ENCODE data around the gene SVBP.
A peak's percentile ranks its signal among the peaks of the same experiment; 100 is the strongest.

Gene SVBP

GRCh38 chr1:42797979-42798378 is 19.2 kb downstream of the SVBP start:
- FAIRE-seq: no peak

- FAIRE-seq: no peak
Observed at GRCh38 chr1:42797414-42797813, 19.8 kb downstream of the SVBP start.

DNA sequence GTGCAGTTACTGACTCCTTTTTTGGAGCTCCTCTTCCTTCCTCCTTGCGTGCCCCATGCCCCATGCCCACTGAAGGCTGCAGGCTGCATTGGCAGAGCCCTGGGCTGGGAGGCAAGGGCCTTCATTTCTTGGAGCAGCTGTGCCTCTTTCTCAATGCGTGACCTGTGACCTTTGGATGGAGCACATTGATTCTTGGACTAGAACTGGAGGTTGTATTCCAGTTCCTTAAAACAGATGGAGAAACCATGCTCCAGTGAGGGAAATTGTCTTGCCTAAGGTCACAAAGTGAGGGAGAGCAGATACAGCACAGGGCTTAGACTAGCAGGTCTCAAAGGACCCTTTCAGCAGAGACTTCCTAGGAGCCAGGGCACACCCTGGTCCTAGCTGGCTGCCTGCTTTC is 23.4 kb downstream of the SVBP start:
- no peak for FAIRE-seq

DNA sequence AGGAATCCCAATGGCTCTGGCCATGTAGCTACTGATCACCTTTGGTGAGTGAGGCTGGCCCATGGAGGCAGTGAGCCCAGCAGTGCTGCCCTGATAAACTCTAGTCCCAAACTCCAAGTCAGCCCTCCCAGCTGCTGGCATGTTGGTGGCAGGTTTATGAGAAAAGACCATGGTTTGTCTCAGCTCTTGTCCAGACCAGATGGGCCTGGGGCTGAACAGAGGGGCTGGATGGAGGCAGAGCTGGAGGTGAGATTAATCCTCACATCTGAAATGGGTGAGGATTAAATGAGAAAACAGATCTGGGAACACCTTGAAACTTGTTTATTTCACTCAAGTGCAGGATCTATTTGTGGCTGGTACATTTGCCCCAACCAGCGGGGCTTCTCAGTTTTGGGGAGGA is 29.2 kb downstream of the SVBP start:
- no peak for FAIRE-seq

DNA sequence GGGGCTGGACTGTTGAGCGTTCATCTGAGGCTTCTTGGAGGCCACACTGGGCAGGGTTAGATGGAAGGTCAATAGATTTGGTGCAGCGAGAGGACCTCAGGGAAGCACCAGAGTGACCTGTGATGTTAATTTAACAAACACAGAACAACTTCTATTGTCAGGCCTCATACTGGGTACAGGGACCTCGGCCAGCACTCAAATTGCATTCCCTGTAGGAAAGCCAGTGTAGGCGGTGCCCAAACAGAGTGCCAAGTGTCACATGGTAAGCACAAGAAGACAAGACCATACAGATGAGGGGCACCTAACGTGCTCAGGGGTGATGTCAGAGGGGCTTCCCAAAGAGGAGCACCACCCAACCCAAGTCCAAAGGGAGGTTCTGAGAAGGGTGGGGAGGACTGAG is 31.1 kb downstream of the SVBP start:
- FAIRE-seq: no peak

GRCh38 chr1:42784946-42785693 is 32.1 kb downstream of the SVBP start, which contains the start of gene TMEM269:
TSS of gene TMEM269 (plus strand) at chr1:42784991. CDS start at chr1:42789894, 4,903 bp downstream.
- no peak for FAIRE-seq

DNA sequence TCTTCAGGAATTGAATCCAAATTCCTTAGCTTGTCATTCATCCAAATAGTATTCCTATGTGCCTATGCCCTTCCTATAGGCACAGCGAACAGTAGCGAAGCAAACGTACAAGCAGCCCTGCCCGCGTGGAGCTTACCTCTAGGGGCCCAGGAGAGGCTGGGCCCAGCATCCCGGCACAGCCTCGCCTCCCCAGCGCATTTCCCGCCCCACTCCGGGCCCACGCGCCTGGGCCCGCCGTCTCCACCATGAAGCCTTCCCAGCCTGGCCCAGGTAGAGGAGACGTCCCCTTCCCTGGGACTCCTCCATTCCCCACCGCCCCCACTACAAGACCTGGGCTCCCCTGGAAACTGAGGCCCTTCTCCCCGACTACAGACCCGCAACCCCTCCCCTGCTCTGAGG is 32.7 kb downstream of the SVBP start:
- no peak for FAIRE-seq

GRCh38 chr1:42783092-42783491 is 34.1 kb downstream of the SVBP start:
- FAIRE-seq: no peak

- FAIRE-seq: no peak
Observed at GRCh38 chr1:42780176-42780575, 37.0 kb downstream of the SVBP start.

- no peak for FAIRE-seq
Observed at GRCh38 chr1:42779725-42780124, 37.5 kb downstream of the SVBP start.

- peak; percentile 68 for FAIRE-seq
Observed at GRCh38 chr1:42777852-42778251, 39.3 kb downstream of the SVBP start.

DNA sequence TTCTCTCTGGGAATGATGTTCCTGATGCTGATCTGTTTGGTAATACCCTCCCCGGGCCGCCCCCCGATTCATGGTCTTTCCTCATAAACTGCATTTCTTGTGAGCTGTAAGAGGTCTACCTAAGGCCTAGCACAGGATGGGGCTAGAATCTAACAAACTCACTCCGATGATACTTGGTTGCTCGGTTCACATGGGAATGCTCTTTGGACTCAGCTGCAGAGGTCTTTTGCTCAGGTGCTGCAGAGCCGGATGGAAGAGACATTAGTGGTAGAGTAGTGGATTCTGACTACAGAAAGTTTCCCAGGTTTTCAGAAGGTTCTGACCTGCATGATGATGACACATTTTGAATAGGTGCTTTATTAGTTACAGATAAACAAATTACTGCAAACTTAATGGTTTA is 40.7 kb downstream of the SVBP start:
- FAIRE-seq: no peak

GRCh38 chr1:42774928-42775526 is 42.2 kb downstream of the SVBP start:
- FAIRE-seq: no peak

GRCh38 chr1:42773420-42773819 is 43.8 kb downstream of the SVBP start:
- no peak for FAIRE-seq

GRCh38 chr1:42769811-42770210 is 47.4 kb downstream of the SVBP start:
- FAIRE-seq: no peak

DNA sequence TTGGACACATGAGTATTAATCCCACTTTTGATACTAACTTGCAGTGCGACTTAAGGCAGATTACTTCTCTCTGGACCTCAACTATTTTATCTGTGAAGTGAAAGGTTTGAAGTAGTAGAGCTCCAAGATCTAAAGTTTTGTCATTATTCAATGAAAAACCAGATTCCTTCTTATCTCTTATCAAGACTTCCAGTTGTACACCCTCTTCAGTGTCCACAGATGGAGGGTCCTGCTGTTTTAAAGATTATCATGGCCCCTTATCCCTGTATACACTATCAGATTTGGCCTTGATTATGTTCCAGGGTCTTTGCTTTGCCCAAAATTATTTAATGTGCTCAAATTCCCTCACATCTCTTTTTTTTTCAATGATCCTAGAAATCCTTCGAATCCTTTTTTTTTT is 49.0 kb downstream of the SVBP start:
- FAIRE-seq: no peak

DNA sequence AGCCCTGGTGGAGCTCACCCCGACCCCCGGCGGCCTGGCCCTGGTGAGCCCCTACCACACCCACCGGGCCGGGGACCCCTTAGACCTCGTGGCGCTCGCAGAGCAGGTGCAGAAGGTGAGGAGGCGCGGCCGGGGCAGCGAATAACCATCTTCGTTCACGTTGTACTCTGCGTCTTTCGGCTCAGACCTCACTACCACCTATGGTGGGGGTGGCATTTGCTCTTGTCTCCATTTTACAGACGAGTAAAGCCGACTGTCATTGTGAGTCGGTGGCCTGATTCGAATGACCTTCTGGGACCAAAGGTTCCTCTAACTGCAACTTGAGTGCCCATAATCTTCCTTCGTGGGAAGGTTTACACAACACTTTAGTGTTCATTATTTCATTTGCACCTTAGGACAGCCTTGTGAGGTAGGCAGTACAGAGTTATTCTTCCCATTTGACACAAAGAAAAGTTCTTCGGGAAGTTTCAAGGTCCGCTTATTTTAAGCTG is 49.6 kb downstream of the SVBP start:
- FAIRE-seq: no peak

DNA sequence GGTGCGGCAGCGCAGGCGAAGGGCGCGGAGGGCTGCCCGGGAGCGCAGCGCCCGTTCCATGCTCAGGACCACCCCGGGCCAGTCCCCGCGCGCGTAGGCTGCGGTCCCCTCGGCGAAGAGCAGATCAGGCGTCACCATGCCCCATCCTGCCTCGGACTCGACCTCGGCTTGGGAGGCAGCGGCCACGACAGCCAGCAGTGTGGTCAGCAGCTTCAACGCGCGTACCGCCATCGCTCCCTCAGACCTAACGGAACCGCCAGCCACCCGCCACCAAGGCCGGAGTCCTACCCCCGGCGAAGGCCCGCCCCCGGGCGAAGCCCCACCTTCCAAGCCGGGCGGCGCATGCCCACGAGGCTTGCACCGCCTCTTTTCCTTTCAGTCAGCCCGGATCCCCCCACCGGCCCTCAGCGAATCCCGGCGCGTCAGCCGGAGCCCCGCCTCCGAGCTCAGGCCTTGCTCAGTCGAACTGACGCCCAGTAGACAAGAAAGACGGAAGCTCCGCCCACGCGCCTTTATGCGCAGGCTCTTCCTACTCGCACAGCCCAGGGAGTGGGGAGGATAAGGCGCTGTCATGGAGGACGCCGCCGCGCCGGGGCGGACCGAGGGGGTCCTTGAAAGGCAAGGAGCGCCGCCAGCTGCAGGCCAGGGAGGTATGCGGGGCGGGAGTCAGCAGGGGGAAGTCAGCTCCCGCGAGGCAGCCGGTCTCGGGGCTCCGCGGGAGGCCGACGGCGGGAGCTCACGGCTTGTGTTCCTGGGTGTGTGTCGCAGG is 50.3 kb downstream of the SVBP start, which contains the start of the genes C1orf50 and P3H1:
TSS of gene C1orf50 (plus strand) at position 509 of the 769 bp plus-strand sequence. CDS start at position 572, 63 bp downstream.
TSS of gene P3H1 (minus strand) at position 288 of the 769 bp plus-strand sequence. CDS start at position 231, 57 bp downstream.
- FAIRE-seq: peak; percentile 96

- peak; percentile 52 for FAIRE-seq
Observed at GRCh38 chr1:42765832-42766740, 51.1 kb downstream of the SVBP start.

DNA sequence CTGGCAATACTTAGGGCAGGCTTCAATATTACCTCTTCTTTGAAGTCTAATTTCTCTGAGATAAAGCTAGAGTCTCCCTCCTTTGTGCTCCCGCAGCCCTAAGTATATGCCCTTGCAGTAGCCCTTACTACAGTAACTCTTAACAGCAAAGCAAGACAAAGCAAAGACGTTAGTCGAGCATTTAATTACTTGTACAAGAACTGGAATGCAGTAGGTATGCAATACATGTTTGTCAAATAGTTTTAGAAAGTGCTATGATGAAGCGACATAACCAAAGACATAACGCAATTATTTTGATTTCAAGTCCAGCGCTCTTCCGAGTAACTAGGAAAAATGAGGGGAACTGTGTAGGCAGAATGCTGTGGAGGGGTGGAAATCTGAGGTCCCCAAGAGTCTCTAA is 51.9 kb downstream of the SVBP start:
- no peak for FAIRE-seq

GRCh38 chr1:42762269-42762668 is 54.9 kb downstream of the SVBP start:
- no peak for FAIRE-seq

- FAIRE-seq: no peak
Observed at GRCh38 chr1:42761567-42761966, 55.6 kb downstream of the SVBP start.

All from G401.6 (cell line).